DND-41 (cell line): ENCODE measurements around the gene BGN.

ENCODE experiments used
- ATAC-seq: fragments of 200-7000 bp; cut with Tn5 transposase; 3 replicates; pipeline ENCODE4 v1.9.1; 2021; ENCODE audit warnings: low read depth; ENCODE audit not compliant: insufficient read depth
- DNase-seq: peaks from one replicate; pipeline ENCODE4 v3.0.0-alpha.2; 2020
- H2AFZ ChIP-seq: 2 replicates; pipeline ENCODE4 v1.6.0; 2012; ENCODE audit warnings: low read depth, low read length
- H3K27ac ChIP-seq: 2 replicates; pipeline ENCODE4 v1.5.1; 2012; ENCODE audit warnings: low read length, inconsistent platforms
- H3K27me3 ChIP-seq: fragments of 200-600 bp; sonication (generic); 2 replicates; pipeline ENCODE4 v1.6.0; 2012; ENCODE audit warnings: low read length, mild to moderate bottlenecking, inconsistent platforms; ENCODE audit not compliant: insufficient read depth, poor library complexity
- H3K36me3 ChIP-seq: 2 replicates; pipeline ENCODE4 v1.5.1; 2012; ENCODE audit warnings: low read length, inconsistent platforms; ENCODE audit not compliant: insufficient read depth
- H3K4me1 ChIP-seq: 2 replicates; pipeline ENCODE4 v1.5.1; 2012; ENCODE audit warnings: mild to moderate bottlenecking, low read length; ENCODE audit not compliant: insufficient read depth
- H3K4me2 ChIP-seq: 2 replicates; pipeline ENCODE4 v1.6.0; 2012; ENCODE audit warnings: mild to moderate bottlenecking, moderate library complexity, low read length, inconsistent platforms; ENCODE audit not compliant: insufficient read depth
- H3K4me3 ChIP-seq, 2 experiments: fragments of 200-600 bp in 1 of 2; shearing (Covaris generic) in 1 of 2; 2 replicates each; pipeline ENCODE4 v1.5.1; 2012 to 2016; ENCODE audit warnings: inconsistent platforms in 2 of 2, low read length in 2 of 2, mild to moderate bottlenecking in 2 of 2, low read depth in 1 of 2, moderate library complexity in 1 of 2
- H3K79me2 ChIP-seq: 2 replicates; pipeline ENCODE4 v1.6.0; 2012; ENCODE audit warnings: low read length, inconsistent platforms; ENCODE audit not compliant: insufficient read depth
- H3K9ac ChIP-seq: 2 replicates; pipeline ENCODE4 v1.6.0; 2012; ENCODE audit warnings: low read depth, mild to moderate bottlenecking, inconsistent platforms, low read length, moderate library complexity
- H3K9me3 ChIP-seq: 2 replicates; pipeline ENCODE4 v1.5.1; 2012; ENCODE audit warnings: low read length, moderate library complexity, mild to moderate bottlenecking, inconsistent platforms; ENCODE audit not compliant: insufficient read depth, severe bottlenecking
- H4K20me1 ChIP-seq: 2 replicates; pipeline ENCODE4 v1.6.0; 2012; ENCODE audit warnings: low read length; ENCODE audit not compliant: insufficient read depth
- EZH2 ChIP-seq: IDR thresholded peaks from 3 replicates; pipeline ENCODE4 v1.6.1; 2012; ENCODE audit warnings: borderline replicate concordance, low read depth, mild to moderate bottlenecking, moderate library complexity, low read length, inconsistent platforms; ENCODE audit not compliant: severe bottlenecking
- TF ChIP-seq, protein P1 (sequence below): IDR thresholded peaks from 2 replicates; pipeline ENCODE4 v1.5.1; 2012; ENCODE audit warnings: borderline replicate concordance, low read length, moderate library complexity, mild to moderate bottlenecking; ENCODE audit not compliant: poor library complexity, severe bottlenecking; ENCODE audit errors: extremely low read depth

The BGN gene

DNA sequence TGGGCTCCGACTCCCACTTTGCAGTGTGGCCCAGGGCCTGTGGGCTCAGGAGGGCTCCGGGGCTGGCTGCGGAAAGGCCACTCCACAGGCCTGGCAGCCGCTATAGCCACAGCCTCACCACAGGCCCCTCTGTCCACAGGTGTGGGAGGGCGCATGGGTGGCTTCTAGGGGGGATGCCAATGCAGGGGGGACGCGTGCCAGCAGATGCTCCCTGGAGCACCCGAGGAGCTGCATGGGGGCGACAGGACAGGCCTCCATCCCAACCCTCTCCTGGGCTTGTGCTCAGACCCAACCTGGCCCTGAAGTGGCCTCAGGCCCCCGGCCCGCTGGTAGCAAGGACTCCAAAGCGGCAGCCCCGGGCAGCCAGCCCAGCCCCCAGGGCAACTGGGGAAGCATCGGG, 8.0 kb downstream of the BGN start:
- DNase-seq (no peak), ATAC-seq (no peak)
- Histone ChIP-seq H3K9me3 (no peaks in the 10 kb centered on the region), H3K9ac (no peak overlapping the region), H4K20me1 (no peaks in the 10 kb centered on the region), H3K4me2 (no peak overlapping the region), H3K27me3 (no peaks in the 10 kb centered on the region), H3K4me3 (no peak overlapping the region), H2AFZ (no peak overlapping the region), H3K79me2 (no peaks in the 10 kb centered on the region), H3K4me1 (0 out of 2 replicates have a peak, but pooled peaks cover 4% of the 10 kb centered on the region), H3K36me3 (no peaks in the 10 kb centered on the region), H3K27ac (no peak overlapping the region)
- TF ChIP-seq, protein P1, sequence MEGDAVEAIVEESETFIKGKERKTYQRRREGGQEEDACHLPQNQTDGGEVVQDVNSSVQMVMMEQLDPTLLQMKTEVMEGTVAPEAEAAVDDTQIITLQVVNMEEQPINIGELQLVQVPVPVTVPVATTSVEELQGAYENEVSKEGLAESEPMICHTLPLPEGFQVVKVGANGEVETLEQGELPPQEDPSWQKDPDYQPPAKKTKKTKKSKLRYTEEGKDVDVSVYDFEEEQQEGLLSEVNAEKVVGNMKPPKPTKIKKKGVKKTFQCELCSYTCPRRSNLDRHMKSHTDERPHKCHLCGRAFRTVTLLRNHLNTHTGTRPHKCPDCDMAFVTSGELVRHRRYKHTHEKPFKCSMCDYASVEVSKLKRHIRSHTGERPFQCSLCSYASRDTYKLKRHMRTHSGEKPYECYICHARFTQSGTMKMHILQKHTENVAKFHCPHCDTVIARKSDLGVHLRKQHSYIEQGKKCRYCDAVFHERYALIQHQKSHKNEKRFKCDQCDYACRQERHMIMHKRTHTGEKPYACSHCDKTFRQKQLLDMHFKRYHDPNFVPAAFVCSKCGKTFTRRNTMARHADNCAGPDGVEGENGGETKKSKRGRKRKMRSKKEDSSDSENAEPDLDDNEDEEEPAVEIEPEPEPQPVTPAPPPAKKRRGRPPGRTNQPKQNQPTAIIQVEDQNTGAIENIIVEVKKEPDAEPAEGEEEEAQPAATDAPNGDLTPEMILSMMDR: no peak
- TF ChIP-seq EZH2: no peak

DNA sequence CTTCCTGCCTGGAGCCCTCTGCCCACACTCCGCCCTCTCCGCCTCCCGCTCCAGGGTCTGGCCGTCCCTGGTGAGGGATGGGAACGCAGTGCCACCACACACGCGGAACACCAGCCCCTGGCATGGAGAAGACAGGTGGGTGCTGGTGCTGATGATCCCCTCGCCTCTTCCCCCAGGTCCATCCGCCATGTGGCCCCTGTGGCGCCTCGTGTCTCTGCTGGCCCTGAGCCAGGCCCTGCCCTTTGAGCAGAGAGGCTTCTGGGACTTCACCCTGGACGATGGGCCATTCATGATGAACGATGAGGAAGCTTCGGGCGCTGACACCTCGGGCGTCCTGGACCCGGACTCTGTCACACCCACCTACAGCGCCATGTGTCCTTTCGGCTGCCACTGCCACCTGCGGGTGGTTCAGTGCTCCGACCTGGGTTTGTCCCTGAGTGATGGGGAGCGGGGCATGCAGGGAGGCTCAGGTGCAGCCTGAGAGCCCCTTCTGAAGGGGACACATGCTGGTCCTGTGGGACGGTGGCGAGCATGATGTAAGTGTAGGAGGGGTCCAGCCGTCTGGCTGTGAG, 9.8 kb downstream of the BGN start:
- no peak for DNase-seq
- no peaks in the 10 kb centered on the region for H4K20me1 ChIP-seq
- H3K4me3 ChIP-seq: no peak overlapping the region
- H3K4me1 ChIP-seq: 0 out of 2 replicates have a peak, but pooled peaks cover 4% of the 10 kb centered on the region
- H3K36me3 ChIP-seq: no peaks in the 10 kb centered on the region
- H3K9me3 ChIP-seq: no peaks in the 10 kb centered on the region
- no peak overlapping the region for H3K9ac ChIP-seq
- H3K4me2 ChIP-seq: no peak overlapping the region
- TF ChIP-seq, protein P1: no peak
- no peak for TF ChIP-seq EZH2
- no peak overlapping the region for H3K27ac ChIP-seq
- no peaks in the 10 kb centered on the region for H3K27me3 ChIP-seq
- no peak overlapping the region for H2AFZ ChIP-seq
- H3K79me2 ChIP-seq: no peaks in the 10 kb centered on the region
- ATAC-seq: no peak

DNA sequence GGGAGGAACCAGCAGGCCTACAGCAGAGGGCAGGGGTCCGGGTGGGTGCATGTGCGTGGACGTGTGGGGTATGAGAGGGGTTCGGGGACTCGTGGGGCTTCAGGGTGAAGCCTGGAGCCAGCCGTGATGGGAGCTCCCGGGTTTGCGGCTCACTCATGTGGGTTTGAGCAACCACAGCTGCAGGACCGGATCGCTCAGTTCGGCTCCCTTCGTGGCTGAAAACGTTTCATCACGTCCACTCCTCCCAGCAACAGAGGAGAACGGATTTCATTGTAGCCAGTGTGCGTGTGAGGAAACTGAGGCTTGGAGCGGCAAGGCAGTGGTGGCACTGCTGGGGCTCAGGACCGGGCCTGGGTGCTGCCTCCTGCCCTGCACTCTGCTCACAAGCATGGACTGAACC, 10.6 kb downstream of the BGN start:
- no peak overlapping the region for H3K4me3 ChIP-seq
- H3K4me1 ChIP-seq: 0 out of 2 replicates have a peak, but pooled peaks cover 4% of the 10 kb centered on the region
- no peak overlapping the region for H3K4me2 ChIP-seq
- no peaks in the 10 kb centered on the region for H3K9me3 ChIP-seq
- H4K20me1 ChIP-seq: no peaks in the 10 kb centered on the region
- H3K9ac ChIP-seq: no peak overlapping the region
- no peaks in the 10 kb centered on the region for H3K27me3 ChIP-seq
- DNase-seq (no peak), ATAC-seq (no peak)
- H2AFZ ChIP-seq: no peak overlapping the region
- H3K27ac ChIP-seq: no peak overlapping the region
- H3K36me3 ChIP-seq: no peaks in the 10 kb centered on the region
- no peaks in the 10 kb centered on the region for H3K79me2 ChIP-seq
- no peak for TF ChIP-seq EZH2
- TF ChIP-seq, protein P1: no peak
